Progenitor cell of endocrine pancreas (in vitro differentiated cells): ENCODE measurements around the gene INPP5E. TPM values are rescaled to one million over a fixed set of nuclear protein-coding genes. Genes with fewer than 3 reads are reported as not detected.

Experiments used
- DNase-seq: peaks from one replicate; pipeline ENCODE4 v3.0.0; 2021; ENCODE audit warnings: low spot score; ENCODE audit not compliant: unreplicated experiment
- H3K27ac Mint-ChIP-seq: 2 replicates; pipeline ENCODE4 v1.8.0; 2021; ENCODE audit warnings: mild to moderate bottlenecking, moderate library complexity, mixed read lengths
- H3K27me3 Mint-ChIP-seq: 2 replicates; pipeline ENCODE4 v1.8.0; 2021; ENCODE audit warnings: mixed read lengths
- H3K36me3 Mint-ChIP-seq: 2 replicates; pipeline ENCODE4 v1.8.0; 2022; ENCODE audit warnings: mixed read lengths; ENCODE audit not compliant: insufficient read depth
- H3K4me1 Mint-ChIP-seq: 2 replicates; pipeline ENCODE4 v1.8.0; 2021; ENCODE audit warnings: low read depth, mixed read lengths
- H3K4me3 Mint-ChIP-seq: 2 replicates; pipeline ENCODE4 v1.8.0; 2021; ENCODE audit warnings: low read depth, mild to moderate bottlenecking, moderate library complexity, mixed read lengths
- H3K9me3 Mint-ChIP-seq: 2 replicates; pipeline ENCODE4 v1.8.0; 2021; ENCODE audit warnings: low read depth, mixed read lengths
- CTCF ChIP-seq: fragments of 200-600 bp; sonication (generic); IDR thresholded peaks from one replicate; pipeline ENCODE4 v1.5.0; 2021; ENCODE audit warnings: antibody characterized with exemption, mild to moderate bottlenecking; ENCODE audit not compliant: unreplicated experiment
- total RNA-seq: library from RNA; stranded (reverse); gene quantifications from 2 replicates; pipeline ENCODE4 v1.2.1, GENCODE V29; 2021

INPP5E gene
- total RNA-seq, 1 donor from 2014 or later, result 25.1 TPM

GRCh38 chr9:136486131-136486530 is 46.5 kb upstream of the INPP5E start:
- Mint-ChIP-seq H3K4me3 (no peak overlapping the region), H3K9me3 (no peaks in the 10 kb centered on the region), H3K27ac (no peak overlapping the region), H3K4me1 (peaks cover 11% of the 10 kb centered on the region), H3K36me3 (no peaks in the 10 kb centered on the region), H3K27me3 (peaks cover 18% of the 10 kb centered on the region)
- DNase-seq, result no peak
- no peak for TF ChIP-seq CTCF

- H3K9me3 Mint-ChIP-seq, result no peaks in the 10 kb centered on the region
- peak; percentile 88 for TF ChIP-seq CTCF
- peak overlapping the region; percentile 82 for H3K27ac Mint-ChIP-seq
- H3K4me3 Mint-ChIP-seq, result peak overlapping the region; percentile 64
- H3K4me1 Mint-ChIP-seq, result peaks cover 13% of the 10 kb centered on the region
- peak; percentile 78 for DNase-seq
- H3K36me3 Mint-ChIP-seq, result no peaks in the 10 kb centered on the region
- peaks cover 18% of the 10 kb centered on the region for H3K27me3 Mint-ChIP-seq
Observed at GRCh38 chr9:136485049-136486045, 45.7 kb upstream of the INPP5E start.

- no peaks in the 10 kb centered on the region for H3K9me3 Mint-ChIP-seq
- peaks cover 18% of the 10 kb centered on the region for H3K4me1 Mint-ChIP-seq
- H3K27me3 Mint-ChIP-seq, result peaks cover 15% of the 10 kb centered on the region
- no peaks in the 10 kb centered on the region for H3K36me3 Mint-ChIP-seq
- DNase-seq, result peak; percentile 27
- peak overlapping the region; percentile 64 for H3K4me3 Mint-ChIP-seq
- H3K27ac Mint-ChIP-seq, result peak overlapping the region; percentile 82
- TF ChIP-seq CTCF, result no peak
Observed at GRCh38 chr9:136484153-136485048, 44.8 kb upstream of the INPP5E start.

GRCh38 chr9:136483589-136484152 is 44.0 kb upstream of the INPP5E start:
- Mint-ChIP-seq H3K36me3 (peaks cover 1% of the 10 kb centered on the region), H3K4me1 (peaks cover 23% of the 10 kb centered on the region), H3K27ac (peak overlapping the region; percentile 100), H3K4me3 (peak overlapping the region; percentile 96), H3K9me3 (no peaks in the 10 kb centered on the region), H3K27me3 (peaks cover 15% of the 10 kb centered on the region)
- peak; percentile 96 for DNase-seq
- no peak for TF ChIP-seq CTCF
